Heart right ventricle (tissue), 16 donors: ENCODE results near the gene OXCT1. TPM values are rescaled to one million over a fixed set of nuclear protein-coding genes. Genes with fewer than 3 reads are reported as not detected.
"Not testable (repeated sequence)": the region's sequence is repeated elsewhere in the genome, so short reads cannot be mapped to it uniquely, and the experiment has no call there.

Experiments
- ATAC-seq, 8 donors: fragments of 200-7000 bp; cut with Tn5 transposase; one replicate each; pipeline ENCODE4 v1.9.1; 2020; ENCODE audit warnings: mild to moderate bottlenecking in 8 of 8, moderate library complexity in 8 of 8, moderate number of reproducible peaks in 1 of 8
- DNase-seq, 2 donors: peaks; one replicate each; pipeline ENCODE4 v3.0.0-alpha.2; 2020
- H3K27ac ChIP-seq, 10 donors: fragments of 200-600 bp; sonication (generic) in 2 of 10; one replicate each; pipeline versions ENCODE4 v1.5.0 to v1.8.0; 2020 to 2022; ENCODE audit warnings: mild to moderate bottlenecking in 3 of 10
- H3K27me3 ChIP-seq, 7 donors: fragments of 200-600 bp; one replicate each; pipeline ENCODE4 v1.8.0; 2021 to 2022; ENCODE audit warnings: mild to moderate bottlenecking in 2 of 7
- H3K36me3 ChIP-seq, 9 donors: fragments of 200-600 bp; sonication (generic) in 1 of 9; one replicate each; pipeline versions ENCODE4 v1.5.0 to v1.8.0; 2020 to 2022; ENCODE audit warnings: mild to moderate bottlenecking in 2 of 9
- H3K4me1 ChIP-seq, 9 donors: fragments of 200-600 bp; sonication (generic) in 1 of 9; one replicate each; pipeline versions ENCODE4 v1.5.0 to v1.8.0; 2020 to 2022; ENCODE audit warnings: mild to moderate bottlenecking in 4 of 9
- H3K4me3 ChIP-seq, 10 donors: fragments of 200-600 bp; sonication (generic) in 2 of 10; one replicate each; pipeline versions ENCODE4 v1.5.0 to v1.8.0; 2020 to 2022; ENCODE audit warnings: mild to moderate bottlenecking in 7 of 10, moderate library complexity in 2 of 10
- H3K9me3 ChIP-seq, 11 donors: fragments of 200-600 bp in 10 of 11; sonication (generic) in 2 of 11; one replicate each; pipeline versions ENCODE4 v1.5.0 to v1.8.0; 2013 to 2022; ENCODE audit warnings: mild to moderate bottlenecking in 2 of 11, control low read depth in 1 of 11, moderate library complexity in 1 of 11
- WGBS, 2 donors: extraction: QIAGEN DNeasy Blood & Tissue Kit; methylation state at CpG; one replicate each; pipeline ENCODE4 v1.1.7; 2013; ENCODE audit warnings: inconsistent platforms in 1 of 2; 5-methylcytosine and 5-hydroxymethylcytosine counted together
- intact Hi-C, 10 donors: fragments of 100-400 bp; cut with DNase I; formaldehyde crosslinking; loops; one replicate each; pipeline versions ENCODE4 v1.11.1 to v1.14.2; 2022
- polyA plus RNA-seq, 2 donors: library from polyadenylated mRNA; stranded (reverse); fragments of 200-250 nt; gene quantifications; one replicate each; pipeline ENCODE4 v1.2.3, GENCODE V29; 2013
- total RNA-seq, 10 donors: library from RNA; stranded (reverse); fragmentation: NEBNext Ultra II Directional in 3 of 10; extraction: Animal tissue kit (Norgen Biotek cat#: 25700) in 3 of 10; gene quantifications; one replicate each; pipeline versions ENCODE4 v1.2.1 to v1.2.4, GENCODE V29; 2021 to 2023
- TF ChIP-seq, protein P1 (sequence below), 9 donors: fragments of 200-600 bp; sonication (generic) in 2 of 9; IDR thresholded peaks; one replicate each; pipeline versions ENCODE4 v1.5.0 to v1.8.0; 2021 to 2022; ENCODE audit warnings: antibody characterized with exemption in 9 of 9, mild to moderate bottlenecking in 5 of 9, moderate library complexity in 1 of 9
- donor health status: Arrhythmogenic right ventricular cardiomyopathy.
- donor health status: ischemic (EF 13 %, LVEDD 7.1; RV severe dilation, severe dysfunction).
- donor health status: healthy with polysubstance abuse.
- donor health status: DM: no; HTN: yes; CAD: no.
- donor health status: DM: no; HTN: no; CAD: no.
- donor health status: ischemic (EF 25% LVEDD 6.9; RV normal size, moderate dysfunction).
- donor health status: ischemic (EF 25% LVEDD 5.7; RV mildly dilated, moderate dysfunction).
- donor health status: healthy.
- donor health status: DM: yes; HTN: yes; CAD: no.
- donor health status: Ischemic cardiomyopathy.
- donor health status: ischemic (EF 35%, LVEDD 5.7; RV mildly dilated, moderate dysfunction).
- donor health status: nonischemic (EF 11% LVEDD 7.7; RV severe dilation, severe dysfunction).
- donor health status: DM: yes; HTN: yes; CAD: no.
- donor health status: PGD.
- donor health status: ischemic (EF 29% LVEDD 5.4; RV normal size, mild dysfunction).
- donor health status: nonischemic (EF 23%, LVEDD 6.1; RV moderate dilation, normal function).

Gene OXCT1
- total and polyA plus RNA-seq, 12 donors = 22.2 to 340 (median 234) TPM

GRCh38 chr5:41721516-41721915, 148.7 kb downstream of the OXCT1 start:
- H3K27me3 ChIP-seq = no peaks in the 10 kb centered on the region
- no peaks in the 10 kb centered on the region for H3K36me3 ChIP-seq
- H3K27ac ChIP-seq = no peak overlapping the region
- TF ChIP-seq, protein P1, sequence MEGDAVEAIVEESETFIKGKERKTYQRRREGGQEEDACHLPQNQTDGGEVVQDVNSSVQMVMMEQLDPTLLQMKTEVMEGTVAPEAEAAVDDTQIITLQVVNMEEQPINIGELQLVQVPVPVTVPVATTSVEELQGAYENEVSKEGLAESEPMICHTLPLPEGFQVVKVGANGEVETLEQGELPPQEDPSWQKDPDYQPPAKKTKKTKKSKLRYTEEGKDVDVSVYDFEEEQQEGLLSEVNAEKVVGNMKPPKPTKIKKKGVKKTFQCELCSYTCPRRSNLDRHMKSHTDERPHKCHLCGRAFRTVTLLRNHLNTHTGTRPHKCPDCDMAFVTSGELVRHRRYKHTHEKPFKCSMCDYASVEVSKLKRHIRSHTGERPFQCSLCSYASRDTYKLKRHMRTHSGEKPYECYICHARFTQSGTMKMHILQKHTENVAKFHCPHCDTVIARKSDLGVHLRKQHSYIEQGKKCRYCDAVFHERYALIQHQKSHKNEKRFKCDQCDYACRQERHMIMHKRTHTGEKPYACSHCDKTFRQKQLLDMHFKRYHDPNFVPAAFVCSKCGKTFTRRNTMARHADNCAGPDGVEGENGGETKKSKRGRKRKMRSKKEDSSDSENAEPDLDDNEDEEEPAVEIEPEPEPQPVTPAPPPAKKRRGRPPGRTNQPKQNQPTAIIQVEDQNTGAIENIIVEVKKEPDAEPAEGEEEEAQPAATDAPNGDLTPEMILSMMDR (IDR thresholded peaks at IDR 0.05) = no peak
- intact Hi-C loops = no loop called here
- peaks cover 0 to 7% (median 0%) of the 10 kb centered on the region in 11 donors for H3K9me3 ChIP-seq
- H3K4me3 ChIP-seq = no peak overlapping the region
- WGBS, 2 donors = 51 to 69% methylated on average over 2 of the region's 2 CpGs
- no peak for DNase-seq
- no peaks in the 10 kb centered on the region for H3K4me1 ChIP-seq
- ATAC-seq = no peak

GRCh38 chr5:41716382-41716781, 153.8 kb downstream of the OXCT1 start:
- Histone ChIP-seq H3K4me1 (no peaks in the 10 kb centered on the region), H3K36me3 (no peaks in the 10 kb centered on the region), H3K27ac (no peak overlapping the region), H3K27me3 (no peaks in the 10 kb centered on the region), H3K9me3 (peaks cover 0 to 30% (median 6%) of the 10 kb centered on the region in 11 donors), H3K4me3 (no peak overlapping the region)
- ATAC-seq (no peak), DNase-seq (no peak)
- TF ChIP-seq, protein P1 (IDR thresholded peaks at IDR 0.05) = no peak
- 96 to 97% methylated on average over 2 of the region's 2 CpGs for WGBS, 2 donors
- intact Hi-C loops = loop anchor here in 1 of 10 donors (10.0 kb wide), 1 partner anchor 118 kb away; no protein-coding TSS in a partner anchor

- not testable (repeated sequence) for H3K4me3 ChIP-seq, H3K27ac ChIP-seq, ATAC-seq, H3K4me1 ChIP-seq, H3K36me3 ChIP-seq, DNase-seq, H3K27me3 ChIP-seq
- intact Hi-C loops = loop anchor here in 2 of 10 donors (5.0 to 10.0 kb wide), 2 partner anchors 120 to 128 kb away; no protein-coding TSS in a partner anchor
- H3K9me3 ChIP-seq = peaks cover 0 to 31% (median 6%) of the 10 kb centered on the region in 11 donors
Observed at GRCh38 chr5:41714446-41714845, 155.8 kb downstream of the OXCT1 start.

- no peaks in the 10 kb centered on the region for H3K36me3 ChIP-seq
- H3K9me3 ChIP-seq = peaks cover 0 to 75% (median 12%) of the 10 kb centered on the region in 11 donors
- H3K4me3 ChIP-seq = no peak overlapping the region
- no peaks in the 10 kb centered on the region for H3K4me1 ChIP-seq
- H3K27ac ChIP-seq = no peak overlapping the region
- DNase-seq (no peak), ATAC-seq (no peak)
- TF ChIP-seq, protein P1 (IDR thresholded peaks at IDR 0.05) = no peak
- no peaks in the 10 kb centered on the region for H3K27me3 ChIP-seq
- intact Hi-C loops = no loop called here
- WGBS, 2 donors = 65 to 73% methylated on average over 2 of the region's 2 CpGs
Observed at GRCh38 chr5:41708604-41708940, 161.7 kb downstream of the OXCT1 start.

- WGBS, 2 donors = 63 to 64% methylated on average over 4 of the region's 4 CpGs
- TF ChIP-seq, protein P1 (IDR thresholded peaks at IDR 0.05) = peak in 3 of 9 donors; percentile 9 to 14 (median 12)
Observed at GRCh38 chr5:41707853-41708603, 162.2 kb downstream of the OXCT1 start.

More at GRCh38 chr5:41707853-41708603, 162.2 kb downstream of the OXCT1 start:
- no peaks in the 10 kb centered on the region for H3K4me1 ChIP-seq
- ATAC-seq = no peak
- no peak overlapping the region for H3K4me3 ChIP-seq
- no peak for DNase-seq
- peaks cover 0 to 70% (median 12%) of the 10 kb centered on the region in 11 donors for H3K9me3 ChIP-seq
- H3K27me3 ChIP-seq = no peaks in the 10 kb centered on the region
- intact Hi-C loops = no loop called here
- H3K36me3 ChIP-seq = no peaks in the 10 kb centered on the region
- no peak overlapping the region for H3K27ac ChIP-seq
